Testis (tissue), 2 donors: Measurements from ENCODE around the gene EHD4.

Experiments used
- CTCF ChIP-seq, 3 experiments: fragments of 450-650 bp in 2 of 3; fragments of 200-600 bp in 1 of 3; sonication (generic) in 1 of 3; IDR thresholded peaks; one replicate each; pipeline ENCODE4 v1.5.1; 2016 to 2019; ENCODE audit warnings: antibody characterized with exemption in 3 of 3, mild to moderate bottlenecking in 2 of 3, moderate library complexity in 1 of 3
- POLR2A ChIP-seq: fragments of 450-650 bp; IDR thresholded peaks from one replicate; pipeline ENCODE4 v1.6.1; 2017; ENCODE audit warnings: antibody characterized with exemption, mild to moderate bottlenecking, moderate library complexity

- no peak for TF ChIP-seq CTCF (IDR thresholded peaks at IDR 0.05)
- no peak for TF ChIP-seq POLR2A
These were observed 16.4 kb downstream of the EHD4 start for GRCh38 chr15:41955807-41956525.
